ENCODE results near the gene AQP12B.

DNA sequence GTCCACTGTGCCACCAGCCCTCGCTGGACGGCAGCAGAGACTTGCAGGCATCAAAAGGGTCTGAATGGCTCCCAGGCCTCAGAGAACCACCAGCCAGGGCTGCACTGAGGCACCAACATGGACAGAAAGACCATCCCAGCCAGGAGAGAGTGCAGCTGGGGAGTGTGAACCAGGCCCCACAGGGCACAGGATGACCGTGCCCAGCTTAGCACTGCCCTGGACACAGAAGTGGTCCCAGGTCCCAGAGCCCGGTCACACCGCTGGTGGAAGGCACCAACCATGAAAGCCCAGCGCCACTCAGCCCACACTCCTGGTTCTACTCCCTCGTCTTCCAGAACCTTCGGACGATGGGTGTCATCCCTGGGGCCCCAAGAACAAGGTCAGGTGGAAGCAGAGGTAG, 29.4 kb upstream of the AQP12B start:
- TF ChIP-seq, protein P1, sequence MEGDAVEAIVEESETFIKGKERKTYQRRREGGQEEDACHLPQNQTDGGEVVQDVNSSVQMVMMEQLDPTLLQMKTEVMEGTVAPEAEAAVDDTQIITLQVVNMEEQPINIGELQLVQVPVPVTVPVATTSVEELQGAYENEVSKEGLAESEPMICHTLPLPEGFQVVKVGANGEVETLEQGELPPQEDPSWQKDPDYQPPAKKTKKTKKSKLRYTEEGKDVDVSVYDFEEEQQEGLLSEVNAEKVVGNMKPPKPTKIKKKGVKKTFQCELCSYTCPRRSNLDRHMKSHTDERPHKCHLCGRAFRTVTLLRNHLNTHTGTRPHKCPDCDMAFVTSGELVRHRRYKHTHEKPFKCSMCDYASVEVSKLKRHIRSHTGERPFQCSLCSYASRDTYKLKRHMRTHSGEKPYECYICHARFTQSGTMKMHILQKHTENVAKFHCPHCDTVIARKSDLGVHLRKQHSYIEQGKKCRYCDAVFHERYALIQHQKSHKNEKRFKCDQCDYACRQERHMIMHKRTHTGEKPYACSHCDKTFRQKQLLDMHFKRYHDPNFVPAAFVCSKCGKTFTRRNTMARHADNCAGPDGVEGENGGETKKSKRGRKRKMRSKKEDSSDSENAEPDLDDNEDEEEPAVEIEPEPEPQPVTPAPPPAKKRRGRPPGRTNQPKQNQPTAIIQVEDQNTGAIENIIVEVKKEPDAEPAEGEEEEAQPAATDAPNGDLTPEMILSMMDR (IDR thresholded peaks at IDR 0.05): no peak
- no peak for TF ChIP-seq POLR2A (IDR thresholded peaks at IDR 0.05)

All from uterus (tissue), 2 donors.